B cell (primary cell): ENCODE data around the gene DCPS. TPM values are rescaled to one million over a fixed set of nuclear protein-coding genes. Genes with fewer than 3 reads are reported as not detected.

Experiments used
- ATAC-seq: fragments of 200-7000 bp; cut with Tn5 transposase; one replicate; pipeline ENCODE4 v1.10.0; 2021; ENCODE audit warnings: low read depth, mild to moderate bottlenecking, moderate number of reproducible peaks, moderate library complexity
- CTCF ChIA-PET: fragments of 350-600 bp; sonication (Branson Sonifier 250); formaldehyde crosslinking; loops from one replicate; lab custom pipeline; 2021; ENCODE audit warnings: antibody characterized with exemption, inconsistent platforms; lab: Charles Lee
- POLR2A ChIA-PET: fragments of 350-600 bp; sonication (Branson Sonifier 250); formaldehyde crosslinking; loops from one replicate; lab custom pipeline; 2021; ENCODE audit warnings: antibody characterized with exemption; lab: Charles Lee
- DNase-seq: peaks from one replicate; pipeline ENCODE4 v3.0.0; 2013
- H2AFZ ChIP-seq: 2 replicates; pipeline ENCODE4 v1.6.1; 2012; ENCODE audit warnings: mild to moderate bottlenecking, low read depth, low read length; ENCODE audit not compliant: insufficient read depth, poor library complexity, severe bottlenecking
- H3K27ac ChIP-seq, 2 donors: 1 replicate in 1 of 2; 2 replicates in 1 of 2; pipeline ENCODE4 v1.5.1; 2012 to 2013; ENCODE audit warnings: low read length in 2 of 2, mild to moderate bottlenecking in 2 of 2, moderate library complexity in 1 of 2
- H3K27me3 ChIP-seq, 4 experiments: fragments of 200-600 bp in 1 of 4; sonication (generic) in 1 of 4; replicated peaks in 1 of 4; 1 replicate in 2 of 4; 2 replicates in 2 of 4; pipeline versions ENCODE4 v1.6.1 to v1.7.0; 2013 to 2016; ENCODE audit warnings: low read length in 3 of 4, mild to moderate bottlenecking in 2 of 4, mixed read lengths in 1 of 4, moderate library complexity in 1 of 4; ENCODE audit not compliant: insufficient read depth in 4 of 4, control insufficient read depth in 3 of 4; ENCODE audit errors: control extremely low read depth in 1 of 4
- H3K36me3 ChIP-seq, 2 experiments: replicated peaks in 1 of 2; 1 replicate in 1 of 2; 2 replicates in 1 of 2; pipeline versions ENCODE4 v1.6.1 to v1.7.1; 2013; ENCODE audit warnings: low read length in 1 of 2; ENCODE audit not compliant: insufficient read depth in 2 of 2, control insufficient read depth in 1 of 2; ENCODE audit errors: control extremely low read depth in 1 of 2, extremely low read depth in 1 of 2
- H3K4me1 ChIP-seq, 2 donors: fragments of 200-600 bp in 1 of 2; sonication (generic) in 1 of 2; 1 replicate in 1 of 2; 2 replicates in 1 of 2; pipeline versions ENCODE4 v1.5.1 to v1.6.1; 2013 to 2017; ENCODE audit warnings: low read length in 2 of 2; ENCODE audit not compliant: control insufficient read depth in 2 of 2, insufficient read depth in 2 of 2
- H3K4me2 ChIP-seq: replicated peaks from 2 replicates; pipeline ENCODE3; 2012; ENCODE audit warnings: mild to moderate bottlenecking, low read depth, low read length; ENCODE audit not compliant: poor library complexity, severe bottlenecking
- H3K4me3 ChIP-seq, 5 experiments: fragments of 200-600 bp in 1 of 5; sonication (generic) in 1 of 5; 1 replicate in 3 of 5; 2 replicates in 2 of 5; pipeline versions ENCODE4 v1.5.1 to v1.7.0; 2011 to 2016; ENCODE audit warnings: low read length in 4 of 5, mild to moderate bottlenecking in 4 of 5, low read depth in 2 of 5, control low read depth in 1 of 5, moderate library complexity in 1 of 5; ENCODE audit not compliant: insufficient read depth in 1 of 5; ENCODE audit errors: control extremely low read depth in 1 of 5, extremely low read depth in 1 of 5
- H3K79me2 ChIP-seq: fragments of 200-600 bp; sonication (generic); one replicate; pipeline ENCODE4 v1.6.0; 2016; ENCODE audit warnings: low read length; ENCODE audit not compliant: control insufficient read depth, insufficient read depth
- H3K9ac ChIP-seq: fragments of 200-600 bp; sonication (generic); 2 replicates; pipeline ENCODE4 v1.6.1; 2017; ENCODE audit warnings: mild to moderate bottlenecking, low read length, moderate library complexity
- H3K9me3 ChIP-seq, 3 donors: one replicate each; pipeline versions ENCODE4 v1.6.1 to v1.7.1; 2013; ENCODE audit warnings: low read length in 2 of 3; ENCODE audit not compliant: control insufficient read depth in 2 of 3, insufficient read depth in 1 of 3; ENCODE audit errors: control extremely low read depth in 1 of 3
- H4K20me1 ChIP-seq: 2 replicates; pipeline ENCODE4 v1.6.0; 2012; ENCODE audit warnings: mild to moderate bottlenecking, low read length; ENCODE audit not compliant: insufficient read depth, control insufficient read depth, poor library complexity, severe bottlenecking
- H3K27ac Mint-ChIP-seq: one replicate; pipeline ENCODE4 v1.8.0; 2021; ENCODE audit warnings: mixed read lengths
- H3K27me3 Mint-ChIP-seq: one replicate; pipeline ENCODE4 v1.8.0; 2021; ENCODE audit warnings: mixed read lengths
- H3K4me1 Mint-ChIP-seq: one replicate; pipeline ENCODE4 v1.8.0; 2021; ENCODE audit warnings: mixed read lengths
- H3K4me3 Mint-ChIP-seq: one replicate; pipeline ENCODE4 v1.8.0; 2021; ENCODE audit warnings: mixed read lengths
- H3K9me3 Mint-ChIP-seq: one replicate; pipeline ENCODE4 v1.8.0; 2022; ENCODE audit warnings: mixed read lengths; ENCODE audit not compliant: insufficient read depth
- CTCF ChIP-seq: fragments of 200-600 bp; IDR thresholded peaks from one replicate; pipeline ENCODE4 v1.8.0; 2022; ENCODE audit warnings: antibody characterized with exemption, mild to moderate bottlenecking
- EZH2 ChIP-seq: IDR thresholded peaks from 2 replicates; pipeline ENCODE4 v1.6.1; 2012; ENCODE audit warnings: borderline replicate concordance, low read depth, mild to moderate bottlenecking, moderate library complexity, low read length; ENCODE audit not compliant: insufficient read depth, poor library complexity, severe bottlenecking
- WGBS: methylation state at CpG from one replicate; pipeline ENCODE4 v1.1.5; 2013; ENCODE audit warnings: missing lambda C conversion rate; ENCODE audit not compliant: insufficient coverage; 5-methylcytosine and 5-hydroxymethylcytosine counted together
- intact Hi-C: fragments of 100-400 bp; cut with micrococcal nuclease; formaldehyde crosslinking; loops from one replicate; pipeline ENCODE4 v1.10.0; 2022
- polyA plus RNA-seq: library from polyadenylated mRNA; depleted of rRNA; stranded (reverse); fragments of >200 nt; gene quantifications from 2 replicates; pipeline ENCODE4 v1.2.3, GENCODE V29; 2012
- total RNA-seq, 2 donors: library from RNA; stranded (reverse); fragments of 120-200 nt in 1 of 2; gene quantifications; 1 replicate in 1 of 2; 2 replicates in 1 of 2; pipeline versions ENCODE4 v1.2.3 to v1.2.4, GENCODE V29; 2013 to 2022

Gene DCPS
- total and polyA plus RNA-seq, 2 donors (not counting 1 experiment from before 2014, with no cell fraction given) = 21.7 to 37.1 TPM

- ATAC-seq (no peak), DNase-seq (no peak)
- Mint-ChIP-seq H3K27me3 (no peaks in the 10 kb centered on the region), H3K4me1 (peaks cover 6% of the 10 kb centered on the region), H3K4me3 (no peak overlapping the region), H3K9me3 (no peaks in the 10 kb centered on the region), H3K27ac (no peak overlapping the region)
- Histone ChIP-seq H3K9me3 (no peaks in the 10 kb centered on the region), H3K4me3 (no peak overlapping the region), H3K79me2 (peaks cover 6% of the 10 kb centered on the region), H4K20me1 (peaks cover 13% of the 10 kb centered on the region), H3K4me2 (no peak overlapping the region), H3K27ac (no peak overlapping the region), H3K4me1 (no peaks in the 10 kb centered on the region), H3K9ac (no peak overlapping the region), H3K27me3 (no peaks in the 10 kb centered on the region), H2AFZ (no peak overlapping the region), H3K36me3 (peaks cover 0 to 66% of the 10 kb centered on the region in 2 experiments)
- 97% methylated on average over 7 of the region's 7 CpGs for WGBS
- ChIA-PET CTCF (no interaction called here), POLR2A (no interaction called here)
- intact Hi-C loops = no loop called here
- no peak for TF ChIP-seq CTCF
- no peak for TF ChIP-seq EZH2
These were observed 29.3 kb downstream of the DCPS start for GRCh38 chr11:126333142-126333541.

- Mint-ChIP-seq H3K4me1 (peaks cover 6% of the 10 kb centered on the region), H3K9me3 (no peaks in the 10 kb centered on the region), H3K27ac (no peak overlapping the region), H3K4me3 (no peak overlapping the region), H3K27me3 (no peaks in the 10 kb centered on the region)
- WGBS = 67% methylated on average over 3 of the region's 6 CpGs
- Histone ChIP-seq H3K4me1 (no peaks in the 10 kb centered on the region), H3K27me3 (no peaks in the 10 kb centered on the region), H3K36me3 (peaks cover 0 to 70% of the 10 kb centered on the region in 2 experiments), H3K79me2 (no peaks in the 10 kb centered on the region), H2AFZ (no peak overlapping the region), H3K4me3 (no peak overlapping the region), H3K4me2 (no peak overlapping the region), H3K27ac (no peak overlapping the region), H3K9ac (no peak overlapping the region), H4K20me1 (no peaks in the 10 kb centered on the region), H3K9me3 (no peaks in the 10 kb centered on the region)
- intact Hi-C loops = no loop called here
- TF ChIP-seq EZH2 (no peak), CTCF (no peak)
- ChIA-PET POLR2A (no interaction called here), CTCF (no interaction called here)
- ATAC-seq = no peak
- DNase-seq = no peak
These were observed 31.0 kb downstream of the DCPS start for GRCh38 chr11:126334659-126335462.
